ENCODE measurements around the gene PPT2. TPM values are rescaled to one million over a fixed set of nuclear protein-coding genes. Genes with fewer than 3 reads are reported as not detected.

The PPT2 gene
- total and polyA plus RNA-seq, 9 donors: 33.5 to 63.9 (median 43.9) TPM

GRCh38 chr6:32168807-32169591 is 15.1 kb downstream of the PPT2 start:
- peak in 3 of 5 donors; percentile 41 to 50 (median 45) for DNase-seq
- 51 to 58% (median 52%) methylated on average over 11 of the region's 11 CpGs for WGBS, 3 donors
- intact Hi-C loops (cut with DNase I): no loop called here
- Histone ChIP-seq H3K4me3 (no peak overlapping the region), H3K36me3 (no peaks in the 10 kb centered on the region), H3K27ac (no peak overlapping the region), H3K27me3 (no peaks in the 10 kb centered on the region), H3K4me1 (ENCODE audit: insufficient read depth) (no peaks in the 10 kb centered on the region), H3K9me3 (no peaks in the 10 kb centered on the region)
- no peak for TF ChIP-seq POLR2A (IDR thresholded peaks at IDR 0.05)
- TF ChIP-seq, protein P1, sequence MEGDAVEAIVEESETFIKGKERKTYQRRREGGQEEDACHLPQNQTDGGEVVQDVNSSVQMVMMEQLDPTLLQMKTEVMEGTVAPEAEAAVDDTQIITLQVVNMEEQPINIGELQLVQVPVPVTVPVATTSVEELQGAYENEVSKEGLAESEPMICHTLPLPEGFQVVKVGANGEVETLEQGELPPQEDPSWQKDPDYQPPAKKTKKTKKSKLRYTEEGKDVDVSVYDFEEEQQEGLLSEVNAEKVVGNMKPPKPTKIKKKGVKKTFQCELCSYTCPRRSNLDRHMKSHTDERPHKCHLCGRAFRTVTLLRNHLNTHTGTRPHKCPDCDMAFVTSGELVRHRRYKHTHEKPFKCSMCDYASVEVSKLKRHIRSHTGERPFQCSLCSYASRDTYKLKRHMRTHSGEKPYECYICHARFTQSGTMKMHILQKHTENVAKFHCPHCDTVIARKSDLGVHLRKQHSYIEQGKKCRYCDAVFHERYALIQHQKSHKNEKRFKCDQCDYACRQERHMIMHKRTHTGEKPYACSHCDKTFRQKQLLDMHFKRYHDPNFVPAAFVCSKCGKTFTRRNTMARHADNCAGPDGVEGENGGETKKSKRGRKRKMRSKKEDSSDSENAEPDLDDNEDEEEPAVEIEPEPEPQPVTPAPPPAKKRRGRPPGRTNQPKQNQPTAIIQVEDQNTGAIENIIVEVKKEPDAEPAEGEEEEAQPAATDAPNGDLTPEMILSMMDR (IDR thresholded peaks at IDR 0.05): no peak
- no peak for TF ChIP-seq EP300 (IDR thresholded peaks at IDR 0.05)

DNA sequence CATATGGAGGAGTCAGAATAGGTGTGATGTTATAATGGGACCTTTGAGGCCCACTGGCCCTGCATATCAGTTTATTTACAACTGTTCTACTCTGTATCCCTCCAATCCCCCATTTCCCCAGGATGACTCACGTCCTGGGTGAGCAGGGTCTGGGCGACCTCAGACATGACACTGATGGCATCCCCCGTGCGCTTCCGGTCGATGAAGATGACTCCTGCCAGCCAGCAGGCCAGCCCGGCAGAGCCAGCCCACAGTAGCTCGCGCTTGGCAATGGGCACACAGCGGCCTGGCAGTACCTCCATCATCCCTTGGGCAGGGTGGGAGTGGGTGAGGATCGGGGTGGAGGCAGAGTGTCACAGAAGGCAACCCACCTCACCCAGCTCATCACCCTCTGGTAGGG is 16.4 kb downstream of the PPT2 start:
- H3K4me3 ChIP-seq: no peak overlapping the region
- no peak for TF ChIP-seq EP300 (IDR thresholded peaks at IDR 0.05)
- TF ChIP-seq, protein P1 (IDR thresholded peaks at IDR 0.05): no peak
- no peak for TF ChIP-seq POLR2A (IDR thresholded peaks at IDR 0.05)
- DNase-seq: peak in 1 of 5 donors; percentile 33
- H3K27ac ChIP-seq: no peak overlapping the region
- no peaks in the 10 kb centered on the region for H3K36me3 ChIP-seq
- intact Hi-C loops (cut with DNase I): loop anchor here in 1 of 4 donors (5.0 kb wide), 1 partner anchor 53 kb away; no protein-coding TSS in a partner anchor
- no peaks in the 10 kb centered on the region for H3K9me3 ChIP-seq
- H3K27me3 ChIP-seq: no peaks in the 10 kb centered on the region
- 82 to 89% (median 84%) methylated on average over 11 of the region's 11 CpGs for WGBS, 3 donors
- H3K4me1 ChIP-seq (ENCODE audit: insufficient read depth): peaks cover 1% of the 10 kb centered on the region

DNA sequence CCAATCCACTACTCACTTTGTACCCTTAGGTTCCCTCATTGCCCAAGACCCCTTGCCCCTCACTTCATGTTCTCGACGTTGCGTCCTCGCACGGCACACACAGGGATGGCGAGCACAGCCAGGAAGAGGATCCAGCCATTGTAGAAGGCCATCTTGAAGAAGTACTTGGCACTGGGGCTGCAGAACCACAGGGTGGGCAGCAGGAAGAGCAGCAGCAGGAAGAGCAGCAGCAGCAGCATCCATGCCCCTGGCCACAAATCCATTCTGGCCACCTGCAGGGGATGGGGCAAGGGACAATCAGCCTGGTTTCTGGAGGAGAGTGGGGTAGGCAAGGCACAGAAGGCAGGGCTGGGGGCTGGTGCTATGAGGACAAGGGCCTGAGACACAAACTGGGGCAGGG is 17.3 kb downstream of the PPT2 start:
- Histone ChIP-seq H3K36me3 (no peaks in the 10 kb centered on the region), H3K4me3 (no peak overlapping the region), H3K4me1 (ENCODE audit: insufficient read depth) (peaks cover 1% of the 10 kb centered on the region), H3K27ac (no peak overlapping the region), H3K9me3 (no peaks in the 10 kb centered on the region), H3K27me3 (no peaks in the 10 kb centered on the region)
- TF ChIP-seq POLR2A (IDR thresholded peaks at IDR 0.05): no peak
- TF ChIP-seq, protein P1 (IDR thresholded peaks at IDR 0.05): no peak
- TF ChIP-seq EP300 (IDR thresholded peaks at IDR 0.05): no peak
- no peak for DNase-seq
- 86 to 95% (median 87%) methylated on average over 6 of the region's 6 CpGs for WGBS, 3 donors
- intact Hi-C loops (cut with DNase I): loop anchor here in 1 of 4 donors (5.0 kb wide), 1 partner anchor 54 kb away; no protein-coding TSS in a partner anchor

- intact Hi-C loops (cut with DNase I): loop anchor here in 1 of 4 donors (5.0 kb wide), 1 partner anchor 56 kb away; no protein-coding TSS in a partner anchor
- Histone ChIP-seq H3K4me1 (ENCODE audit: insufficient read depth) (peaks cover 3% of the 10 kb centered on the region), H3K27ac (no peak overlapping the region)
Observed at GRCh38 chr6:32173051-32173727, 19.2 kb downstream of the PPT2 start.

More at GRCh38 chr6:32173051-32173727, 19.2 kb downstream of the PPT2 start:
- no peaks in the 10 kb centered on the region for H3K36me3 ChIP-seq
- no peak overlapping the region for H3K4me3 ChIP-seq
- H3K9me3 ChIP-seq: no peaks in the 10 kb centered on the region
- TF ChIP-seq POLR2A (IDR thresholded peaks at IDR 0.05) (no peak), EP300 (IDR thresholded peaks at IDR 0.05) (no peak)
- TF ChIP-seq, protein P1 (IDR thresholded peaks at IDR 0.05): no peak
- DNase-seq: no peak
- WGBS, 3 donors: 78 to 86% (median 79%) methylated on average over 4 of the region's 4 CpGs
- no peaks in the 10 kb centered on the region for H3K27me3 ChIP-seq
